ENCODE measurements around the gene KIF26B. TPM values are rescaled to one million over a fixed set of nuclear protein-coding genes. Genes with fewer than 3 reads are reported as not detected.

Gene KIF26B
- total and polyA plus RNA-seq, 2 experiments from 2014 or later = 0.03 to 0.76 TPM

DNA sequence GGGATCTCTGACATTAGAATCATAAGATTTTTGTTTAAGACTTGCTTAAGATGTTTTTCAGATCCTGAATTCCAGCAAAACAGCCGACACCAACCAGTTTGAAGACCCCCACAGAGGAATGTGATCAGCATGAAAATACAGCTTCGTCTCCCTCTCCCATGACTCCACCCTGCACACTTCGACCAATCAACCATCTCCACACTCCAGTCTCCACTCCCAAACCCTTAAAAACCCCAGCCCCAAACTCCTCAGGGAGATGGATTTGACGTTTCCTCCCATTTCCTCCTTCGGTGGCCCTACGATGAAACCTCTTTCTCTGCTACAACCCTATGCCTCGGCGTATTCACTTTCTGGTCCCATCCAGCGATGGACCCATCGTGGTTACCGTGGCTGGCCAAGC lies 30.1 kb upstream of the KIF26B start (continued):
- TF ChIP-seq, protein P1, sequence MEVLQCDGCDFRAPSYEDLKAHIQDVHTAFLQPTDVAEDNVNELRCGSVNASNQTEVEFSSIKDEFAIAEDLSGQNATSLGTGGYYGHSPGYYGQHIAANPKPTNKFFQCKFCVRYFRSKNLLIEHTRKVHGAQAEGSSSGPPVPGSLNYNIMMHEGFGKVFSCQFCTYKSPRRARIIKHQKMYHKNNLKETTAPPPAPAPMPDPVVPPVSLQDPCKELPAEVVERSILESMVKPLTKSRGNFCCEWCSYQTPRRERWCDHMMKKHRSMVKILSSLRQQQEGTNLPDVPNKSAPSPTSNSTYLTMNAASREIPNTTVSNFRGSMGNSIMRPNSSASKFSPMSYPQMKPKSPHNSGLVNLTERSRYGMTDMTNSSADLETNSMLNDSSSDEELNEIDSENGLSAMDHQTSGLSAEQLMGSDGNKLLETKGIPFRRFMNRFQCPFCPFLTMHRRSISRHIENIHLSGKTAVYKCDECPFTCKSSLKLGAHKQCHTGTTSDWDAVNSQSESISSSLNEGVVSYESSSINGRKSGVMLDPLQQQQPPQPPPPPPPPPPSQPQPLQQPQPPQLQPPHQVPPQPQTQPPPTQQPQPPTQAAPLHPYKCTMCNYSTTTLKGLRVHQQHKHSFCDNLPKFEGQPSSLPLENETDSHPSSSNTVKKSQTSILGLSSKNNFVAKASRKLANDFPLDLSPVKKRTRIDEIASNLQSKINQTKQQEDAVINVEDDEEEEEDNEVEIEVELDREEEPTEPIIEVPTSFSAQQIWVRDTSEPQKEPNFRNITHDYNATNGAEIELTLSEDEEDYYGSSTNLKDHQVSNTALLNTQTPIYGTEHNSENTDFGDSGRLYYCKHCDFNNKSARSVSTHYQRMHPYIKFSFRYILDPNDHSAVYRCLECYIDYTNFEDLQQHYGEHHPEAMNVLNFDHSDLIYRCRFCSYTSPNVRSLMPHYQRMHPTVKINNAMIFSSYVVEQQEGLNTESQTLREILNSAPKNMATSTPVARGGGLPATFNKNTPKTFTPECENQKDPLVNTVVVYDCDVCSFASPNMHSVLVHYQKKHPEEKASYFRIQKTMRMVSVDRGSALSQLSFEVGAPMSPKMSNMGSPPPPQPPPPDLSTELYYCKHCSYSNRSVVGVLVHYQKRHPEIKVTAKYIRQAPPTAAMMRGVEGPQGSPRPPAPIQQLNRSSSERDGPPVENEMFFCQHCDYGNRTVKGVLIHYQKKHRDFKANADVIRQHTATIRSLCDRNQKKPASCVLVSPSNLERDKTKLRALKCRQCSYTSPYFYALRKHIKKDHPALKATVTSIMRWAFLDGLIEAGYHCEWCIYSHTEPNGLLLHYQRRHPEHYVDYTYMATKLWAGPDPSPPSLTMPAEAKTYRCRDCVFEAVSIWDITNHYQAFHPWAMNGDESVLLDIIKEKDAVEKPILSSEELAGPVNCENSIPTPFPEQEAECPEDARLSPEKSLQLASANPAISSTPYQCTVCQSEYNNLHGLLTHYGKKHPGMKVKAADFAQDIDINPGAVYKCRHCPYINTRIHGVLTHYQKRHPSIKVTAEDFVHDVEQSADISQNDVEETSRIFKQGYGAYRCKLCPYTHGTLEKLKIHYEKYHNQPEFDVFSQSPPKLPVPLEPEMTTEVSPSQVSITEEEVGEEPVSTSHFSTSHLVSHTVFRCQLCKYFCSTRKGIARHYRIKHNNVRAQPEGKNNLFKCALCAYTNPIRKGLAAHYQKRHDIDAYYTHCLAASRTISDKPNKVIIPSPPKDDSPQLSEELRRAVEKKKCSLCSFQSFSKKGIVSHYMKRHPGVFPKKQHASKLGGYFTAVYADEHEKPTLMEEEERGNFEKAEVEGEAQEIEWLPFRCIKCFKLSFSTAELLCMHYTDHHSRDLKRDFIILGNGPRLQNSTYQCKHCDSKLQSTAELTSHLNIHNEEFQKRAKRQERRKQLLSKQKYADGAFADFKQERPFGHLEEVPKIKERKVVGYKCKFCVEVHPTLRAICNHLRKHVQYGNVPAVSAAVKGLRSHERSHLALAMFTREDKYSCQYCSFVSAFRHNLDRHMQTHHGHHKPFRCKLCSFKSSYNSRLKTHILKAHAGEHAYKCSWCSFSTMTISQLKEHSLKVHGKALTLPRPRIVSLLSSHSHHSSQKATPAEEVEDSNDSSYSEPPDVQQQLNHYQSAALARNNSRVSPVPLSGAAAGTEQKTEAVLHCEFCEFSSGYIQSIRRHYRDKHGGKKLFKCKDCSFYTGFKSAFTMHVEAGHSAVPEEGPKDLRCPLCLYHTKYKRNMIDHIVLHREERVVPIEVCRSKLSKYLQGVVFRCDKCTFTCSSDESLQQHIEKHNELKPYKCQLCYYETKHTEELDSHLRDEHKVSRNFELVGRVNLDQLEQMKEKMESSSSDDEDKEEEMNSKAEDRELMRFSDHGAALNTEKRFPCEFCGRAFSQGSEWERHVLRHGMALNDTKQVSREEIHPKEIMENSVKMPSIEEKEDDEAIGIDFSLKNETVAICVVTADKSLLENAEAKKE (CRISPR knock-in tag; IDR thresholded peaks at IDR 0.05) = no peak
- TF ChIP-seq EZH2phosphoT487 (IDR thresholded peaks at IDR 0.05; ENCODE audit: unreplicated experiment) (no peak), CREB1 (CRISPR knock-in tag; IDR thresholded peaks at IDR 0.05; ENCODE audit: low read depth) (no peak), JUNB (IDR thresholded peaks at IDR 0.05; ENCODE audit: unreplicated experiment) (no peak), ZNF331 (CRISPR knock-in tag; IDR thresholded peaks at IDR 0.05; ENCODE audit: low read depth) (no peak), STAT1 (IDR thresholded peaks at IDR 0.05; ENCODE audit: unreplicated experiment) (no peak), EZH2 (IDR thresholded peaks at IDR 0.05; ENCODE audit: low read depth, unreplicated experiment) (no peak)
- TF ChIP-seq, protein P2, sequence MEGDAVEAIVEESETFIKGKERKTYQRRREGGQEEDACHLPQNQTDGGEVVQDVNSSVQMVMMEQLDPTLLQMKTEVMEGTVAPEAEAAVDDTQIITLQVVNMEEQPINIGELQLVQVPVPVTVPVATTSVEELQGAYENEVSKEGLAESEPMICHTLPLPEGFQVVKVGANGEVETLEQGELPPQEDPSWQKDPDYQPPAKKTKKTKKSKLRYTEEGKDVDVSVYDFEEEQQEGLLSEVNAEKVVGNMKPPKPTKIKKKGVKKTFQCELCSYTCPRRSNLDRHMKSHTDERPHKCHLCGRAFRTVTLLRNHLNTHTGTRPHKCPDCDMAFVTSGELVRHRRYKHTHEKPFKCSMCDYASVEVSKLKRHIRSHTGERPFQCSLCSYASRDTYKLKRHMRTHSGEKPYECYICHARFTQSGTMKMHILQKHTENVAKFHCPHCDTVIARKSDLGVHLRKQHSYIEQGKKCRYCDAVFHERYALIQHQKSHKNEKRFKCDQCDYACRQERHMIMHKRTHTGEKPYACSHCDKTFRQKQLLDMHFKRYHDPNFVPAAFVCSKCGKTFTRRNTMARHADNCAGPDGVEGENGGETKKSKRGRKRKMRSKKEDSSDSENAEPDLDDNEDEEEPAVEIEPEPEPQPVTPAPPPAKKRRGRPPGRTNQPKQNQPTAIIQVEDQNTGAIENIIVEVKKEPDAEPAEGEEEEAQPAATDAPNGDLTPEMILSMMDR (conservative IDR thresholded peaks at IDR 0.05; ENCODE audit: low read depth in 2 of 2) = no peak
- TF ChIP-seq, protein P3, sequence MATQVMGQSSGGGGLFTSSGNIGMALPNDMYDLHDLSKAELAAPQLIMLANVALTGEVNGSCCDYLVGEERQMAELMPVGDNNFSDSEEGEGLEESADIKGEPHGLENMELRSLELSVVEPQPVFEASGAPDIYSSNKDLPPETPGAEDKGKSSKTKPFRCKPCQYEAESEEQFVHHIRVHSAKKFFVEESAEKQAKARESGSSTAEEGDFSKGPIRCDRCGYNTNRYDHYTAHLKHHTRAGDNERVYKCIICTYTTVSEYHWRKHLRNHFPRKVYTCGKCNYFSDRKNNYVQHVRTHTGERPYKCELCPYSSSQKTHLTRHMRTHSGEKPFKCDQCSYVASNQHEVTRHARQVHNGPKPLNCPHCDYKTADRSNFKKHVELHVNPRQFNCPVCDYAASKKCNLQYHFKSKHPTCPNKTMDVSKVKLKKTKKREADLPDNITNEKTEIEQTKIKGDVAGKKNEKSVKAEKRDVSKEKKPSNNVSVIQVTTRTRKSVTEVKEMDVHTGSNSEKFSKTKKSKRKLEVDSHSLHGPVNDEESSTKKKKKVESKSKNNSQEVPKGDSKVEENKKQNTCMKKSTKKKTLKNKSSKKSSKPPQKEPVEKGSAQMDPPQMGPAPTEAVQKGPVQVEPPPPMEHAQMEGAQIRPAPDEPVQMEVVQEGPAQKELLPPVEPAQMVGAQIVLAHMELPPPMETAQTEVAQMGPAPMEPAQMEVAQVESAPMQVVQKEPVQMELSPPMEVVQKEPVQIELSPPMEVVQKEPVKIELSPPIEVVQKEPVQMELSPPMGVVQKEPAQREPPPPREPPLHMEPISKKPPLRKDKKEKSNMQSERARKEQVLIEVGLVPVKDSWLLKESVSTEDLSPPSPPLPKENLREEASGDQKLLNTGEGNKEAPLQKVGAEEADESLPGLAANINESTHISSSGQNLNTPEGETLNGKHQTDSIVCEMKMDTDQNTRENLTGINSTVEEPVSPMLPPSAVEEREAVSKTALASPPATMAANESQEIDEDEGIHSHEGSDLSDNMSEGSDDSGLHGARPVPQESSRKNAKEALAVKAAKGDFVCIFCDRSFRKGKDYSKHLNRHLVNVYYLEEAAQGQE (IDR thresholded peaks at IDR 0.05; ENCODE audit: unreplicated experiment) = no peak
